ENCODE measurements around the gene TRIM67. TPM values are rescaled to one million over a fixed set of nuclear protein-coding genes. Genes with fewer than 3 reads are reported as not detected.

Gene TRIM67
- total and polyA plus RNA-seq, 2 donors (not counting 1 experiment from before 2014, with no cell fraction given): not detected

- ChIA-PET POLR2A (interaction anchor here (1.0 kb wide), 1 partner anchor 26 kb away, joined by 4 read pairs; no protein-coding TSS in a partner anchor), CTCF (interaction anchor here (1.1 to 1.7 kb wide), 2 partner anchors 9 to 27 kb away, joined by 4 to 5 read pairs; no protein-coding TSS in a partner anchor)
- Histone ChIP-seq H3K9me3 (ENCODE audit: control extremely low read depth in 1 of 3, control insufficient read depth in 2 of 3, insufficient read depth in 1 of 3, low read length in 2 of 3) (no peaks in the 10 kb centered on the region), H3K27ac (ENCODE audit: low read length in 2 of 2) (peak overlapping the region; percentile 76 to 87), H2AFZ (ENCODE audit: insufficient read depth, low read depth, low read length, poor library complexity, severe bottlenecking) (peak overlapping the region; percentile 98), H3K9ac (ENCODE audit: low read length) (peak overlapping the region; percentile 95), H3K4me3 (ENCODE audit: control extremely low read depth in 1 of 5, extremely low read depth in 1 of 5, insufficient read depth in 1 of 5, low read depth in 2 of 5, low read length in 4 of 5) (peak overlapping the region; percentile 78 to 90 (median 87)), H3K4me1 (ENCODE audit: control insufficient read depth in 2 of 2, insufficient read depth in 2 of 2, low read length in 2 of 2) (peaks cover 23 to 29% of the 10 kb centered on the region in 2 donors), H3K36me3 (replicated peaks in 1 of 2; ENCODE audit: control extremely low read depth in 1 of 2, control insufficient read depth in 1 of 2, extremely low read depth in 1 of 2, insufficient read depth in 2 of 2, low read length in 1 of 2) (peaks cover 4 to 18% of the 10 kb centered on the region in 2 experiments), H3K4me2 (replicated peaks; ENCODE audit: low read depth, low read length, poor library complexity, severe bottlenecking) (peak overlapping the region; percentile 77), H3K27me3 (replicated peaks in 1 of 4; ENCODE audit: control extremely low read depth in 1 of 4, control insufficient read depth in 3 of 4, insufficient read depth in 4 of 4, low read length in 3 of 4) (no peaks in the 10 kb centered on the region), H3K79me2 (ENCODE audit: control insufficient read depth, insufficient read depth, low read length) (peaks cover 94% of the 10 kb centered on the region), H4K20me1 (ENCODE audit: control insufficient read depth, insufficient read depth, low read length, poor library complexity, severe bottlenecking) (peaks cover 17% of the 10 kb centered on the region)
- ATAC-seq (ENCODE audit: low read depth) (no peak), DNase-seq (no peak)
- H3K4me3 Mint-ChIP-seq: peak overlapping the region; percentile 96
- H3K27ac Mint-ChIP-seq: peak overlapping the region; percentile 95
- H3K4me1 Mint-ChIP-seq: peaks cover 65% of the 10 kb centered on the region
- WGBS (ENCODE audit: insufficient coverage): 0% methylated on average over 8 of the region's 10 CpGs
- H3K9me3 Mint-ChIP-seq (ENCODE audit: insufficient read depth): no peaks in the 10 kb centered on the region
- intact Hi-C loops (cut with micrococcal nuclease): loop anchor here (1.0 to 5.0 kb wide), 7 partner anchors 30 to 1734 kb away; partner anchors contain the start of genes ARV1, COG2, EGLN1 and NUP133
- no peaks in the 10 kb centered on the region for H3K27me3 Mint-ChIP-seq
- TF ChIP-seq CTCF (IDR thresholded peaks at IDR 0.05) (no peak), EZH2 (IDR thresholded peaks at IDR 0.05; ENCODE audit: borderline replicate concordance, insufficient read depth, low read depth, low read length, poor library complexity, severe bottlenecking) (no peak)
Measured at GRCh38 chr1:231241750-231242149, 79.9 kb downstream of the TRIM67 start.

GRCh38 chr1:231242516-231243198 lies 80.8 kb downstream of the TRIM67 start:
- POLR2A ChIA-PET: no interaction called here
- H3K27me3 ChIP-seq (replicated peaks in 1 of 4; ENCODE audit: control extremely low read depth in 1 of 4, control insufficient read depth in 3 of 4, insufficient read depth in 4 of 4, low read length in 3 of 4): no peaks in the 10 kb centered on the region
- peak overlapping the region; percentile 96 for H3K4me3 Mint-ChIP-seq
- H2AFZ ChIP-seq (ENCODE audit: insufficient read depth, low read depth, low read length, poor library complexity, severe bottlenecking): peak overlapping the region; percentile 98
- CTCF ChIA-PET: interaction anchor here (1.1 to 1.7 kb wide), 2 partner anchors 10 to 28 kb away, joined by 4 to 5 read pairs; no protein-coding TSS in a partner anchor
- peak overlapping the region in 2 of 5 experiments; percentile 80 to 90 for H3K4me3 ChIP-seq (ENCODE audit: control extremely low read depth in 1 of 5, extremely low read depth in 1 of 5, insufficient read depth in 1 of 5, low read depth in 2 of 5, low read length in 4 of 5)
- H3K27ac ChIP-seq (ENCODE audit: low read length in 2 of 2): no peak overlapping the region
- peak overlapping the region; percentile 95 for H3K9ac ChIP-seq (ENCODE audit: low read length)
- DNase-seq: no peak
- H3K27me3 Mint-ChIP-seq: no peaks in the 10 kb centered on the region
- peaks cover 4 to 16% of the 10 kb centered on the region in 2 experiments for H3K36me3 ChIP-seq (replicated peaks in 1 of 2; ENCODE audit: control extremely low read depth in 1 of 2, control insufficient read depth in 1 of 2, extremely low read depth in 1 of 2, insufficient read depth in 2 of 2, low read length in 1 of 2)
- no peaks in the 10 kb centered on the region for H3K9me3 ChIP-seq (ENCODE audit: control extremely low read depth in 1 of 3, control insufficient read depth in 2 of 3, insufficient read depth in 1 of 3, low read length in 2 of 3)
- H4K20me1 ChIP-seq (ENCODE audit: control insufficient read depth, insufficient read depth, low read length, poor library complexity, severe bottlenecking): peaks cover 26% of the 10 kb centered on the region
- ATAC-seq (ENCODE audit: low read depth): no peak
- no CpG with 5 or more reads among the region's 5 CpGs for WGBS (ENCODE audit: insufficient coverage)
- TF ChIP-seq EZH2 (IDR thresholded peaks at IDR 0.05; ENCODE audit: borderline replicate concordance, insufficient read depth, low read depth, low read length, poor library complexity, severe bottlenecking) (no peak), CTCF (IDR thresholded peaks at IDR 0.05) (no peak)
- intact Hi-C loops (cut with micrococcal nuclease): loop anchor here (5.0 kb wide), 2 partner anchors 180 to 1735 kb away; partner anchors contain the start of genes EGLN1 and NUP133
- H3K9me3 Mint-ChIP-seq (ENCODE audit: insufficient read depth): no peaks in the 10 kb centered on the region
- H3K4me2 ChIP-seq (replicated peaks; ENCODE audit: low read depth, low read length, poor library complexity, severe bottlenecking): peak overlapping the region; percentile 77
- H3K79me2 ChIP-seq (ENCODE audit: control insufficient read depth, insufficient read depth, low read length): peaks cover 97% of the 10 kb centered on the region
- peaks cover 23 to 29% of the 10 kb centered on the region in 2 donors for H3K4me1 ChIP-seq (ENCODE audit: control insufficient read depth in 2 of 2, insufficient read depth in 2 of 2, low read length in 2 of 2)
- peak overlapping the region; percentile 59 for H3K27ac Mint-ChIP-seq
- peaks cover 66% of the 10 kb centered on the region for H3K4me1 Mint-ChIP-seq
